H9 (cell line): ENCODE results near the gene DTNB. TPM values are rescaled to one million over a fixed set of nuclear protein-coding genes. Genes with fewer than 3 reads are reported as not detected.

Source experiments
- DNase-seq: peaks from one replicate; pipeline ENCODE4 v3.0.0-alpha.2; 2017
- H2AFZ ChIP-seq: one replicate; pipeline ENCODE4 v1.6.1; 2013; ENCODE audit warnings: mild to moderate bottlenecking, low read length, control low read depth, moderate library complexity
- H2AK5ac ChIP-seq: 2 replicates; pipeline ENCODE4 v1.6.1; 2013; ENCODE audit warnings: low read length, control low read depth, mixed read lengths; ENCODE audit not compliant: insufficient read length
- H2BK120ac ChIP-seq: one replicate; pipeline ENCODE4 v1.6.1; 2013; ENCODE audit warnings: low read depth, mild to moderate bottlenecking, low read length, control low read depth, inconsistent platforms; ENCODE audit not compliant: poor library complexity, severe bottlenecking
- H2BK12ac ChIP-seq: 2 replicates; pipeline ENCODE4 v1.6.1; 2013; ENCODE audit warnings: low read length, control low read depth, mixed read lengths, low read depth; ENCODE audit not compliant: insufficient read length
- H2BK15ac ChIP-seq: 2 replicates; pipeline ENCODE4 v1.6.1; 2013; ENCODE audit warnings: low read depth, low read length, control low read depth
- H2BK20ac ChIP-seq: one replicate; pipeline ENCODE4 v1.6.1; 2013; ENCODE audit warnings: low read depth, mild to moderate bottlenecking, low read length, control low read depth, inconsistent platforms; ENCODE audit not compliant: poor library complexity, severe bottlenecking
- H2BK5ac ChIP-seq: 2 replicates; pipeline ENCODE4 v1.6.1; 2013; ENCODE audit warnings: low read length, control low read depth, mixed read lengths; ENCODE audit not compliant: insufficient read length
- H3K14ac ChIP-seq: 2 replicates; pipeline ENCODE4 v1.6.1; 2013; ENCODE audit warnings: low read length, control low read depth; ENCODE audit not compliant: insufficient read depth
- H3K18ac ChIP-seq: 2 replicates; pipeline ENCODE4 v1.6.1; 2013; ENCODE audit warnings: low read depth, mild to moderate bottlenecking, mixed read lengths, low read length, control low read depth; ENCODE audit not compliant: insufficient read length
- H3K23ac ChIP-seq: 2 replicates; pipeline ENCODE4 v1.6.1; 2013; ENCODE audit warnings: low read length, control low read depth, mixed read lengths, low read depth; ENCODE audit not compliant: insufficient read length
- H3K23me2 ChIP-seq: 2 replicates; pipeline ENCODE4 v1.6.1; 2013; ENCODE audit warnings: low read depth, mild to moderate bottlenecking, mixed read lengths, low read length, control low read depth; ENCODE audit not compliant: insufficient read length, poor library complexity, severe bottlenecking
- H3K27ac ChIP-seq: 2 replicates; pipeline ENCODE4 v1.5.1; 2013; ENCODE audit warnings: low read length, control low read depth, mixed read lengths, low read depth; ENCODE audit not compliant: insufficient read length
- H3K27me3 ChIP-seq: 2 replicates; pipeline ENCODE4 v1.6.1; 2013; ENCODE audit warnings: low read length, control low read depth, inconsistent platforms; ENCODE audit not compliant: insufficient read depth
- H3K4ac ChIP-seq: 2 replicates; pipeline ENCODE4 v1.6.1; 2013; ENCODE audit warnings: low read depth, mild to moderate bottlenecking, control low read depth, inconsistent platforms, low read length, moderate library complexity
- H3K4me1 ChIP-seq: 2 replicates; pipeline ENCODE4 v1.6.1; 2013; ENCODE audit warnings: low read length, control low read depth, inconsistent platforms; ENCODE audit not compliant: insufficient read depth
- H3K4me2 ChIP-seq: 2 replicates; pipeline ENCODE4 v1.6.1; 2013; ENCODE audit warnings: low read length, control low read depth, mixed read lengths; ENCODE audit not compliant: insufficient read length, insufficient read depth
- H3K56ac ChIP-seq: 2 replicates; pipeline ENCODE4 v1.6.1; 2013; ENCODE audit warnings: low read depth, mild to moderate bottlenecking, mixed read lengths, low read length, control low read depth; ENCODE audit not compliant: insufficient read length
- H3K79me1 ChIP-seq: 2 replicates; pipeline ENCODE4 v1.6.1; 2013; ENCODE audit warnings: low read depth, mild to moderate bottlenecking, moderate library complexity, low read length, control low read depth, inconsistent platforms; ENCODE audit not compliant: insufficient read depth, poor library complexity, severe bottlenecking
- H3K79me2 ChIP-seq: 2 replicates; pipeline ENCODE4 v1.6.1; 2013; ENCODE audit warnings: low read length, control low read depth, inconsistent platforms; ENCODE audit not compliant: insufficient read depth
- H3K9ac ChIP-seq: 2 replicates; pipeline ENCODE4 v1.6.1; 2013; ENCODE audit warnings: low read length, control low read depth, mixed read lengths; ENCODE audit not compliant: insufficient read length; ENCODE audit errors: extremely low read depth
- H3K9me3 ChIP-seq: one replicate; pipeline ENCODE4 v1.6.1; 2013; ENCODE audit warnings: low read depth, low read length, inconsistent platforms; ENCODE audit not compliant: control insufficient read depth
- H3T11ph ChIP-seq: one replicate; pipeline ENCODE4 v1.6.1; 2013; ENCODE audit warnings: mild to moderate bottlenecking, low read length, control low read depth, inconsistent platforms
- H4K20me1 ChIP-seq: one replicate; pipeline ENCODE4 v1.6.1; 2013; ENCODE audit not compliant: control insufficient read depth, insufficient read length, insufficient read depth
- H4K5ac ChIP-seq: 2 replicates; pipeline ENCODE4 v1.6.1; 2013; ENCODE audit warnings: low read depth, mild to moderate bottlenecking, mixed read lengths, low read length, control low read depth; ENCODE audit not compliant: insufficient read length
- H4K8ac ChIP-seq: replicated peaks from 2 replicates; pipeline ENCODE4 v1.6.1; 2013; ENCODE audit warnings: low read length, control low read depth, mixed read lengths, low read depth; ENCODE audit not compliant: insufficient read length
- H4K91ac ChIP-seq: 2 replicates; pipeline ENCODE4 v1.6.1; 2013; ENCODE audit warnings: low read depth, mild to moderate bottlenecking, moderate library complexity, mixed read lengths, low read length, control low read depth; ENCODE audit not compliant: insufficient read length
- H3K27ac Mint-ChIP-seq, 3 experiments: 2 replicates in 2 of 3; 3 replicates in 1 of 3; pipeline ENCODE4 v1.8.0; 2020 to 2021; ENCODE audit warnings: mixed read lengths in 3 of 3, mild to moderate bottlenecking in 1 of 3, moderate library complexity in 1 of 3
- H3K27me3 Mint-ChIP-seq: 2 replicates; pipeline ENCODE4 v1.8.0; 2021; ENCODE audit warnings: low read depth, mild to moderate bottlenecking, moderate library complexity, mixed read lengths
- H3K36me3 Mint-ChIP-seq, 3 experiments: 2 replicates in 2 of 3; 3 replicates in 1 of 3; pipeline ENCODE4 v1.8.0; 2020 to 2021; ENCODE audit warnings: low read depth in 3 of 3, mixed read lengths in 3 of 3; ENCODE audit not compliant: insufficient read depth in 1 of 3
- H3K4me1 Mint-ChIP-seq, 2 experiments: 2 replicates each; pipeline ENCODE4 v1.8.0; 2020; ENCODE audit warnings: mixed read lengths in 2 of 2
- H3K4me3 Mint-ChIP-seq, 2 experiments: 2 replicates in 1 of 2; 3 replicates in 1 of 2; pipeline ENCODE4 v1.8.0; 2020 to 2021; ENCODE audit warnings: mild to moderate bottlenecking in 2 of 2, mixed read lengths in 2 of 2, moderate library complexity in 1 of 2
- H3K9me3 Mint-ChIP-seq, 2 experiments: 2 replicates in 1 of 2; 3 replicates in 1 of 2; pipeline ENCODE4 v1.8.0; 2020; ENCODE audit warnings: mild to moderate bottlenecking in 2 of 2, mixed read lengths in 2 of 2, moderate library complexity in 1 of 2
- CTCF ChIP-seq: fragments of 200-600 bp; sonication (generic); conservative IDR thresholded peaks from 3 replicates; pipeline ENCODE4 v1.8.0; 2021; ENCODE audit warnings: antibody characterized with exemption, mild to moderate bottlenecking
- WGBS: extraction: QIAGEN DNeasy Blood & Tissue Kit; methylation state at CpG from one replicate; pipeline ENCODE4 v1.1.7; 2013; ENCODE audit warnings: missing lambda C conversion rate, low lambda C conversion rate, mixed read lengths; ENCODE audit not compliant: insufficient read length; ENCODE audit errors: extremely low coverage; 5-methylcytosine and 5-hydroxymethylcytosine counted together
- total RNA-seq: library from RNA; stranded (reverse); gene quantifications from 2 replicates; pipeline ENCODE4 v1.2.1, GENCODE V29; 2021

DTNB gene
- total RNA-seq, 1 experiment from 2014 or later, result 26.7 TPM

GRCh38 chr2:25566694-25567093, 106.7 kb downstream of the DTNB start:
- H3K9me3 Mint-ChIP-seq, result no peaks in the 10 kb centered on the region
- H2BK120ac ChIP-seq, result no peak overlapping the region
- no peak overlapping the region for H3K4ac ChIP-seq
- DNase-seq, result no peak
- no peak overlapping the region for H4K8ac ChIP-seq
- H3K4me1 Mint-ChIP-seq, result peaks cover 4 to 9% of the 10 kb centered on the region in 2 experiments; a peak in 3 of 4 replicates
- H4K5ac ChIP-seq, result no peak overlapping the region
- no peak overlapping the region for H3K4me2 ChIP-seq
- H3K18ac ChIP-seq, result no peak overlapping the region
- no peaks in the 10 kb centered on the region for H3K79me1 ChIP-seq
- no peak overlapping the region for H2AFZ ChIP-seq
- no peak overlapping the region; a peak in 2 of 7 replicates for H3K27ac Mint-ChIP-seq
- no peaks in the 10 kb centered on the region for H3K79me2 ChIP-seq
- no peak for TF ChIP-seq CTCF
- no peaks in the 10 kb centered on the region for H4K20me1 ChIP-seq
- no peaks in the 10 kb centered on the region for H3K4me1 ChIP-seq
- no peak overlapping the region for H4K91ac ChIP-seq
- H2BK5ac ChIP-seq, result no peak overlapping the region
- no CpG with 5 or more reads among the region's 2 CpGs for WGBS
- H3K23ac ChIP-seq, result no peak overlapping the region
- H3K27me3 Mint-ChIP-seq, result no peaks in the 10 kb centered on the region
- H3K56ac ChIP-seq, result no peak overlapping the region
- H2BK15ac ChIP-seq, result no peak overlapping the region
- H3K23me2 ChIP-seq, result no peaks in the 10 kb centered on the region
- no peak overlapping the region for H3K27ac ChIP-seq
- H3K36me3 Mint-ChIP-seq, result peaks cover 3 to 8% (median 5%) of the 10 kb centered on the region in 3 experiments; a peak in 4 of 7 replicates
- H3K14ac ChIP-seq, result no peak overlapping the region
- no peak overlapping the region for H2BK20ac ChIP-seq
- no peak overlapping the region for H2AK5ac ChIP-seq
- H3K9me3 ChIP-seq, result no peaks in the 10 kb centered on the region
- H3T11ph ChIP-seq, result no peak overlapping the region
- H3K9ac ChIP-seq, result no peak overlapping the region
- H3K27me3 ChIP-seq, result no peaks in the 10 kb centered on the region
- no peak overlapping the region for H3K4me3 Mint-ChIP-seq
- no peak overlapping the region for H2BK12ac ChIP-seq
